Stimulated activated naive CD4-positive, alpha-beta T cell (primary cell): ENCODE results near the gene EEF1AKMT2.
A peak's percentile ranks its signal among the peaks of the same experiment; 100 is the strongest.

Source experiments
- DNase-seq, 6 experiments: peaks; one replicate each; lab custom pipeline; 2025; lab: John Stamatoyannopoulos, UW

The EEF1AKMT2 gene

DNA sequence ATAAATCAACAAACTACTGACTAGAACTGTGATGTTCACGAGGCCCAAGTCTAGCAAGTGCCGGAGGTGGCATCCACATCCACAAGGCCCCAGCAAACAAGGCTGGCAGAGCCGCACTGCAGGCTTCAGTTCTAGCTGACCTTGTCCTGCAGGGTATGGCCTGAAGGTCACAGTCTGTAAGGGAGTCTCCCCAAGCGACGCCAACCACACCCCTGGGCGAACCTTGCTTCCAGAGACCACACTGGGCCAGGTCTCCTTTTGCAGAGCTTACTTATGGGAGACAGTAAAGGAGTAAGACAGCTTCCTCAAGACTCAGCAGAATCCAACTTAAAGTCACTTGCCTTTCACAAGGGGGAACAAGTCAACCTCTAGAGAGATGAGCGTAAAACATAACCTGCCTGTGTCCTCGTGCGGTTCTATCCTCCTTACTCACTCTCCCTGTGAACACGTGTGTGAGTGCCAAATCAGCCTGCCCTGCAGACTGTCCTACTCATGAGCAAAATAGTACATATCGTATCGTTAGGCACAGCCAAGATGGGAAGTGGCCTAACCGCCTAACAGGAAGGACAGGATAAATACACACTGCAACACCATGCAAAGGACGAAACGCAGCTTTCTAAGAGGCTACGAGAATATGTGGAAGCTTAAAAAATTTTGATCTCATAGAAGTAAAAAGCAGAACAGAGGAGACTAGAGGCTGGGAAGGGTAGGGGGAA is 70.2 kb downstream of the EEF1AKMT2 start:
- peak in 1 of 6 experiments; percentile 11 for DNase-seq

DNA sequence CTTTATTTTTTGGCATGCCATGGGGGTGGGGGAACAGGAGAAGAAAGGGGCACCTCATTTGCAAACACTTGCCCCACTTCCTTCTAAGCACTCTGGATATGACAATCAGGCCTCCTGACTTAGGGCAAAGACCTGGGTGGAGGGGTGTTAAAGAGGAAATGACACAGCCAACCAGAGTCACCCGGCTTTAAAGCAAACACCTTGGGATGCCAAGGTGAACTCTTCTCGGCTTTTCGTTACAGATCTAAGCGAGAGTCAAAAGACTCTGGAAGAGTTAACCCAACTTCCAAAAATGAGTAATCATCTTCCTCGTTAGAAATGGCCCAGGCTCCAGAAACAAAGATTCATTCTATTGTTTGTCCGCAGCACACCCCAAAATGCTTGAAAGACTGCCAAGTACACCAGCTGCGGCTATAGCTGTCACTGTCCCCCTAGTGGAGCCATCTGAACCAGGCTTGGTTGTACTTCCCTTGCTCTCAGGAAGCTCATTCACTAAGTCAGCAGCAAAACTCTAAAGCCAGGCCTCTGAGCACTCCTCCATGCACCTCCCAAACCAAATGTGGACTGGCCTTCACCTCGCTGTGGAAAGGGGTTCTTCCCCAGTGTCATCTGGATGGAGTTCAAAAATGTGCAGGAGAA is 72.4 kb downstream of the EEF1AKMT2 start:
- peak; percentile 47 to 90 (median 70) for DNase-seq

DNA sequence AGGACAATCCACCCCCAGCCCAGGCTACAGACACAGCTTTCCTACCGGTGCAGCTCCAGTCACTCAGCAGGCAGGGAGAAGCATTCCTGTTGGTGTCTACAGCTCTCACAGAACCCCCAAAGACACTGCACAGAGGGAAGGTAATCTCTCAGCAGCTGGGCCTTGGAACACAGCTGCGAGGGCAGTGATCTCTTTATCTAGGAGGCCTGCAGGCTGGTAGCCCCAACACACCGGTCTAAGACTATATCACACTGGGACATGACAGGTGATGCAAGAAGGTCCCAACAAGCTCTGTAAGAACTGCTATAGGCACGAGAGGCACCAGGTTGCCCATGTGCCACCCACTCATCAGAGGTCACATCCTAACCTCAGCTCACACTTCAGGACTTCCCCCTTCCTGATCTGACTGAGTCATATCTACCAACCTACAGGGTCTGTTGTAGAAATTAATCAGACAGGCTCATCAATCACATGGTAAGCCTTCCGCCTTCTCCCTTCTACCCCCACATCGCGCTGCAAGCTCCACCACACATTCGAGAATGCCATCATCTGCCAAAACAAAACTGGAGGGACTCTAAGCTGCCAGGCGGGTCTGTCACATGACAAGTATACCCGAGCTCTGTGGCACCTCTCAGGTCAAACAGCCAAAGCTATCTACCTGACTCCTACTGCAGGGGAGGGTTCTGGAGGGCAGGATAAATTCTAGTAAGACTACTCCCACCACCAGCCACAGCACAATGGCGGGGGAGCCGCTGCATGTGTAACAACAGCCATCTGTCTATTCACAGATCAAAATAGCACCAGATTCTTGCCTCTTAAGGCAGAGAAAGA is 73.6 kb downstream of the EEF1AKMT2 start:
- DNase-seq: peak; percentile 31 to 72 (median 64)

DNA sequence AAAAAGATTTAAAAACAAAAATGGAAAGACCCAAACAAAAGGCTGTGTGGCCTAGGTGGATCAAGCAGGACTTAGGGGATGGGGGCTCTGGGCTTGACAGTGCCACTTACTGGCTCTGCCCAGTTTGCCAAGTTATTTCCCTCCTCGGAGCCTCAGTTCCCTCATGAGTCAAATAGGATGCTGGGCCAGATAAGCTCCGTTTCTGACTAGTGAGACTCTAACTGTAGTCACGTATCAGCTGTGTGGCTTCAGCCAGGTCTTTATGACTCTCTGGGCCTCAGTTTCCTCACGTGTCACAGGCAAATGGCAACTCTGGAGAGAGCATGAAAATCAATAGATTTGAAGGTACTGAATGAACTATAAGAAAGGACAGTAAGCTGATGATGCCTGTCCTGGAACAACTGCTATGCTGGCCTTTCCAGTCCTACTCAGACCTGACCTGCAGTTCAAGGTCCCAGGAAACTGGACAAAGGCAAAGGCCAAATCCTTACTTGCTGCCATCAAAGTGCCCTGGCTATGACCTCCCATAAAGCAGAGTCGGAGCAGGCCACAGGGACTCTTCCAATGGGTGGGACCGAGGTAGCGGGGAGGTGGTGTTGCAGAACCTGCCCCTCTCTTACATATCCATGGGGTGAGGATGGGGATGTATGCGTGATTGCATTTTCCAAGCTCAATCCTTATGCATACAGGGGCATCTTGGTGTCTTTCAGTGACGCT is 74.5 kb downstream of the EEF1AKMT2 start:
- no peak for DNase-seq

DNA sequence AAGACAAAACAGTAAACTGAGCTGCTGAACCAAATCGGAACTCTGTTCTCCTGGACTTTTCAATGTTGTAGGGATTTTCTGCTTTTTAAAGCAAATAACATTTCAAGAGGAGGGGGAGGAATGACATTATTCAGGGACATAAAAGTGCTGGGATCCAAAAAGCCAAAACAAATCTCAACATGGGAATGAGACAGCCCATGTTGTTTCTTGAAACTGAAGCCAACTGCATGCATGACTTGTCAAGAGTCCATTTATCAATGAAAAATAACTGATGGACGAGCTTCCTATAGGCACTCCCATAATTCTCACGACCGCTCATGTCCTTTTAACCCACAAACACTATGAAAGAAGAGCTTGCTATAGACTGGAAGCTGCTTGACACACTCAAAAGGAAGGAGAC is 75.3 kb downstream of the EEF1AKMT2 start:
- no peak for DNase-seq

DNA sequence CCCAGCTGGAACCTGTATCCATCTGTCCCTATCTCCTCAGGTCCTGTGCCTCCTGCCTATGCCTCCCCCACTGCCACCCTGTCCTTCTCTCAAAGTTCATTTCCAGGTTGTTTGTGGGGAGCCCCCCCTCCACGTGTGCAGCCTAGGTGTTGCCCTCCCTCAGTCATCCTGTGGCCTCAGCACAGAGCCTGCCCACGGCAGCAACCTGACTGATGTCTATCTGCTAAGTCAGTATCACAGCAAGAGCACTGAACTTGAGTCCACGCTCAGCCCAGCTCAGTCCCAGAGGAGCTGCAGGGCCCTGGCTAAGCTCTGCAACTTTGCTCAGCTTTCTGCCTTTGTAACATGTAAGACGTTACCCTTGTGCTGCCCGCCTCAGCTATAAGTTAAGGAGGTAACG is 76.2 kb downstream of the EEF1AKMT2 start:
- DNase-seq: no peak

DNA sequence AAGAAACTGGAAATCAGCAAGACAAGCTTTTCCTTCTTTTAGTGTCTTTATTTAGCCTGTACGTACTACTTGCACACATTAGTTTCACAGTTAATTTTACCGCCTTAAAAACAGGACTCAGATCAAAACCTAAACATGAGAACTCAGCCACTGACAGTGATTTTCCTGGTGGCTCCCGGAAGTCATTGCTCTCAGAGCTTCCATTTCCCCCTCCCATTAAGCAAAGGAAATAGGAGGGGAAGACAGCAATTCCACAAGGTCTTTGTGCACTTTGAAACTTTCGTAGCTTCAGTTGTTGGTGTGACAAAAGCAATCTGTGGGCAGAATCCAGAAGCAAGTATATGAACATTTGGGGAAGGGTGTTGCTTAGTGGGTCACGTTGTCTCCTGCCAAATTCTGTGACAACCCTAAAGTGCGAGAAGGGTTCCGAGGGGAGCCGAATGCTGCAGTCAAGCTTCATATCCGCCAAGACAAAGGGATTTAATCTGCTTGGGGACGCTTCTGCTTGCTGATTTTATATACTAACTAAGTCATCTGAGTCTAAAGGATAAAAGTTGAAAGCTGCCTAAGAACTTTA is 77.9 kb downstream of the EEF1AKMT2 start:
- DNase-seq: no peak

DNA sequence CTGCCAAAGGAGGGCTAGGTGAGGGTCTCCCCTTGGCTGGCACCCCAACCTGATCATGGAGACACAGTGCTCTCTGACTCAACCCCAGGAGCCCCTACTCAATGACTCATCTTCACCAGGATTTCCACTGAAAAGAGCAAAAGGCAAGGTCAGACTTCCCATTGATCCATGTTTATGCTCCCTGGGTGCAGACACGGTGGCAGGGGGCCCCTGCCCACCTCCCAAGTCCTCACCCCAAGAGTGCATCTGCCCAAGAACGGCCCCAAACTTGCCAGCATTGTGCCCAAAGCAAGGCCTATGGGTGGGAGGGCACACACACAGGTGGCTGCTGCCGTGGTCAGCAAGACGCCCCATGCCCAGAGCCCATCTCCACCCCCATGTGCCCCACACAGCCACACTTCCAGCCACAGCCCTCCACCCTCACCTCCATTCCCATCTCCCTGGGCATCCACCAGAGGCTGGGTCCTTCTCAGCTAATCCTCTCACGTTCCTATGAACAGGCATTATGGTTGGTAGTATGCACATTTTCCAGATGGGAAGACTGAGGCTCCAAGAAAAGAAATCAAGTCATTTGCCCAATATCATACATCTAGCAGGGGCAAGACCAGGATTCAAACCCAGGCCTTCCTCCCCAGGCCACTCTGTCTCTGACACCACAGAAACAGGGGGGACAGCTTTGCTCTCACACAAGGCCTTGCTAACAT is 78.8 kb downstream of the EEF1AKMT2 start:
- DNase-seq: no peak

DNA sequence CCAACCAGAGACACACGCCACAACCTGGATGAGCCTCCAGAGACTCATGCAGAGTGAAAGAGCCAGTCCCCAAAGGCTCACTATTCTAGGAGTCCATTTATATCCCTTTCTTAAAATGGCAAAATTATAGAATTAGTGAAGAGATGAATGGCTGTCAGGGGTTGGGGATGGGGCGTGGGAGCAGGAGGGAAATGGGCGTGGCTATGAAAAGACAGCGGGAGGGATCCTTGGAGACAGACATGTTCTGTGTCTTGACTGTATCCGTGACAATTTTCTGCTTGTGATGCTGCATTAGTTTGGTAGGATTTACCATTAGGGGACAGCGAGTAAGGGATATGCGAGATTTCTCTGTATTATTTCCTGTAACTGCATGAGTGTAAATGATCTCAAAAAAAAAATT is 80.5 kb downstream of the EEF1AKMT2 start:
- DNase-seq: no peak

DNA sequence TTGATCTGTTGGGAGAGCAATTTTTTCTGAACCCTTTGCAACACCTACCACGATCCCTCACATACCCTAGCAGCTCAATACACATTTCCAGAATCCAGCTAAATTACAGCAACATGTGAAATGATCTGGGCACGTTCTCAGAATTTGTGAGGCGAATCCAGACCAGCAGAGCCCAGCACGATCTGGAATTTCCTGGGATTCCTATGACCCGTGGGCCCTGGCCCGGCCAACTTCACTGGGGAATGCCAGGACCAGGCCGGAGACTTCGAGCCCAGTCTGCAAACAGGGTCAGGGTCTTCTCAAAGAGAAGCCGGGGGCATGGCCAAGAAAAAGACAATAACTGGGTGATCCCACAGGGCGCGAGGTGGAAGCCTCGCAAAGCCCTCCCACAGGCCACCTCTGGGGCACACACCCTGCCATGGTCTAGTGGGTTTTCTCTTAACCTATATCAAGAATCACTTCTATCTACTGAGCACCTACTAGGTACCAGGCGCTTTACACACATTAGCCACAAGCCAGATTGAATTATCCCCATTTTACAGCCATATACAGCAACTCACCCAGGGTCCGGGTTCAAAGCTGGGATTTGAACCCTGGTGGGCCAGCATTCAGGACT is 81.3 kb downstream of the EEF1AKMT2 start:
- DNase-seq: no peak

DNA sequence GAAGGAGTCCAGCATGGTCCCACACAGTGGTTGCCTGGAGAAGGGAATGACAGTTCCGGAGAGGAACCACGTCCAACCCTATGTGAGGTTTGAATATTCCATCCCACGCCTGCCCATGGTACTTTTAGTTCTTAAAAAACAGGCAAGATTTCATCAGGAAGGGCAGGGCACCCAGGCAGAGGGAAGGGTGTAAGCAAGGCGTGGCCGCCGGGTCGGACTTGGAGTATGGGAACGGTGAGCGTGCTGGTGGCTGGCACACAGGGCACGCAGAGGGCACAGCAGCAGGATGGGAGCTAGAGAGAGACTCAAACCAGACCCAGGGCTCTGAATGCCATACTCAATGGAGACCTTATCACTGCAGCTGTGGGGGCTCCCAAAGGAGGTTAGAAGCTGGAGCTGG is 81.8 kb downstream of the EEF1AKMT2 start:
- DNase-seq: no peak

DNA sequence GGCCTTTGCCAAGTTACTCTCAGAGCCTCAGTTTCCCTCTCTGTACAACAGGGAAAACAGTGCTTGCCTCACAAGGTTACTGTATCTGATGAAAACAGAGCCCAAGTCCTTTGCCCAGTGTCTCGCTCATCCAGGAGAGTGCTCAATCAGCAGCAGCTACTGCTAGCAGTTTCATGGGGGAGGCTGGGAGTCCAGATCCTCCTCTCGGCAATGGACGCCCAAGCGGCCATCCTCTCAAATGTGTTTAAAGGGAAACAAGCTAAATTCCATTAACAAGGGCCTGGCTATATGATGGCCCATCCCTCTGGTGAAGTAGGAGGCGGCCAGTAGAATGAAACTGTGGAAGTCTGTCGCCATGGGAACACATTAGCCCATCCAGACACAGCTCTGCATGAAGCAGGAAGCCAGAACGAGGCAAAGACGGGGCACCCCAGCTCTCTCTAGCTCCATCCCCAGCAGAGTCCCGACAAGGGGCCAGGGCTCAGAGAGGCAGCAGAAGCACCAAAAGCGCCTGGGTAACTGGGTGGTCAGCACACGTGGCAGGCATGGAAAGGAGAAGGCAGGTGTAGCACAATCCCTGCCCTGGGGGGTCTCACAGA is 82.7 kb downstream of the EEF1AKMT2 start:
- DNase-seq: no peak

DNA sequence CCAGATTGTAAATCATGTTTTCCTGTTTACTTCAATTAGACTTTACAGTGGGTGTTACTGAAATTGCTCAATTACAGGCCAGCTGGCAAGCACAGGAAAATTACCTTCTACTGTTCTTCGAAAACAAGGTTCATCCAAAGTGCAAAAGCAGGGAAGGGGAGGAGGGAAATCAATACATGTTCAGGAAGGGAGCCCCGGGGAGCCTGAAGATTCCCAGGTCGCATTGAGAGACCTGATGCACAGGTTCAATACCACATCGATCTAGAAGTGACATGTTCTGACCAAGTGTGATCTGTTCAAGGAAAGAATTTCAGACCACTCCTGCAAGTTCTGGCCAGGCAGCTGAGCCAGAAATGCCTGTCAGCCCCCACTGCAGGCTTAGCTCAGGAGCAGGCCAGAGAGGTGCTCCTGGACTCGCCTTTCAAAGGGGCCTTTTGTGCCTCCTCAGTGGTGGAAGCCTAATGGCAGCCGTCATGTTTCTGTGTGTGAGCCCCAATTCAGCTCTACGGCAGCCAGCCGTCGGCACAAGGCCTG is 83.4 kb downstream of the EEF1AKMT2 start:
- DNase-seq: no peak
